Measurements from ENCODE around the gene TSPYL1. TPM values are rescaled to one million over a fixed set of nuclear protein-coding genes. Genes with fewer than 3 reads are reported as not detected.
A peak's percentile ranks its signal among the peaks of the same experiment; 100 is the strongest.

TSPYL1 gene
- total RNA-seq, 1 experiment from 2014 or later, result 57.9 TPM

DNA sequence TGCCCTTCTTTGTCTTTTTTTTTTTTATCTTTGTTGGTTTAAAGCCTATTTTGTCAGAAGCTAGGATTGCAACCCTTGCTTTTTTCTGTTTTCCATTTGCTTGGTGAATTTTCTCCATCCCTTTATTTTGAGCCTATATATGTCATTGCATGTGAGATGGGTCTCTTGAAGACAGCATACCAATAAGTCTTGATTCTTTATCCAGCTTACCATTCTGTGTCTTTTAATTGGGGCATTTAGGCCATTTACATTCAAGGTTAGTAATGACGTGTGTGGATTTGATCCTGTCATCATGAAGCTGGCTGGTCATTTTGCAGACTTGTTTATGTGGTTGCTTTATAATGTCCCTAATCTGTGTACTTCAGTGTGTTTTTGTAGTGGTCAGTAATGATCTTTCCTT, 16.4 kb downstream of the TSPYL1 start:
- DNase-seq (ENCODE audit: low read depth), result no peak

DNA sequence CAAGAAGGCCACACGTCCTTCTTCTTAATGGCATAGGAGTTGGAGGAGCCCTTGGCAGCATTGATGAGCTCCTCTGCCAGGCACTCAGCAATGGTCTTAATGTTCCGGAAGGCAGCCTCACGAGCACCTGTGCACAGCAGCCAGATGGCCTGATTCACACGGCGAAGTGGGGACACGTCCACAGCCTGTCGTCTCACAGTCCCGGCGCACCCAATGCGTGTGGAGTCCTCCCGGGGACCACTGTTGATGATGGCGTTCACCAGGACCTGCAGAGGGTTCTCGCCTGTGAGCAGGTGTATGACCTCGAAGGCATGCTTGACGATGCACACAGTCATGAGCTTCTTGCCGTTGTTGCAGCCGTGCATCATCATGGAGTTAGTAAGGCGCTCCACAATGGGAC, 21.2 kb downstream of the TSPYL1 start:
- DNase-seq (ENCODE audit: low read depth), result no peak

DNA sequence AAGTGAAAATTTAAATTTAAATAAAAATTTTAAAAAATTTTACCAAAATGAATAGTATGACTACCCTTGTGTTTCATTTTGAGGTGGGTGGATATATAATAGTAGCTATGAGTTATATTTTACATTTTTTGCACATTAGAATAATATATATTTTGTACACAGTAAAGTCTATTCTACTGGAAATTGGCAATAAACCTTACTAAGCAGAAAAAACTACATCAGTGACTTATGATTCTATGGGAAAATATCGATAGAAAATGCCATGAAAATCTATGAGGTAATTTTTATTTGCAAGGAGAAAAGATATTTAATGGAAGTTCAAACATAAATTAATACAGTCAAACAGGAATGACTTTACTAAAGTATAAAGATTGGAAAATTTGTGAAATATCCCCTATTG, 23.0 kb downstream of the TSPYL1 start:
- no peak for DNase-seq (ENCODE audit: low read depth)

DNA sequence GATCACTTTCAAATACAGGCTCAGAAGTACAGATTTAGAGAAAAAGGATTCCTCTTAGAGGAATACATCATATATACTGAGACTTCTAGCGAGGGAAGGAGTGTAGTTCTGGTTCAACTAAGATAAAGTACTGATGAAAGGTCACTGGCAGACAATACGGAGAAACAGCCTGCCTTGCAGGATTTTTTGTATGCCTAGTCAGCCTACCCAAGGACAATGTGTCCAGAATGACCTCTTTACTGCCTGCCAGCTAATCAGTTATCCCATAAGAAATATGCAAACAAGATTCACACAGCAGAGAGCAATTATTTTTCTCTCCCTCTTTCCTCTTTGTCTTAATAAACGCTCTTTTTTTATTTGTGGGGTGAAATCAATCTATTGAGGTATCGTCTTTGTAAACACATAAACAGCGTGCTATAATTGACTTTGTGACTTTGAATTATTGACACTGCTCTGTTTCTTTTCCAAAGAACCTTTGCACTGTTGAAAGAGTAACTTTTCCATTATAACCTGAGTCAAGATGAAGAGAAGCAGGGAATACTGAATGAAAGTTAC, 24.4 kb downstream of the TSPYL1 start:
- no peak for DNase-seq (ENCODE audit: low read depth)

- no peak for DNase-seq (ENCODE audit: low read depth)
Measured at GRCh38 chr6:116254297-116255056, 25.3 kb downstream of the TSPYL1 start.

- peak; percentile 97 for DNase-seq (ENCODE audit: low read depth)
Measured at GRCh38 chr6:116253505-116254296, 26.0 kb downstream of the TSPYL1 start, which contains the start of gene TSPYL4. TSS of gene TSPYL4 (minus strand) at chr6:116254075. CDS start at chr6:116254008, 67 bp downstream.

GRCh38 chr6:116253188-116253504, 26.6 kb downstream of the TSPYL1 start:
- DNase-seq (ENCODE audit: low read depth), result no peak

DNA sequence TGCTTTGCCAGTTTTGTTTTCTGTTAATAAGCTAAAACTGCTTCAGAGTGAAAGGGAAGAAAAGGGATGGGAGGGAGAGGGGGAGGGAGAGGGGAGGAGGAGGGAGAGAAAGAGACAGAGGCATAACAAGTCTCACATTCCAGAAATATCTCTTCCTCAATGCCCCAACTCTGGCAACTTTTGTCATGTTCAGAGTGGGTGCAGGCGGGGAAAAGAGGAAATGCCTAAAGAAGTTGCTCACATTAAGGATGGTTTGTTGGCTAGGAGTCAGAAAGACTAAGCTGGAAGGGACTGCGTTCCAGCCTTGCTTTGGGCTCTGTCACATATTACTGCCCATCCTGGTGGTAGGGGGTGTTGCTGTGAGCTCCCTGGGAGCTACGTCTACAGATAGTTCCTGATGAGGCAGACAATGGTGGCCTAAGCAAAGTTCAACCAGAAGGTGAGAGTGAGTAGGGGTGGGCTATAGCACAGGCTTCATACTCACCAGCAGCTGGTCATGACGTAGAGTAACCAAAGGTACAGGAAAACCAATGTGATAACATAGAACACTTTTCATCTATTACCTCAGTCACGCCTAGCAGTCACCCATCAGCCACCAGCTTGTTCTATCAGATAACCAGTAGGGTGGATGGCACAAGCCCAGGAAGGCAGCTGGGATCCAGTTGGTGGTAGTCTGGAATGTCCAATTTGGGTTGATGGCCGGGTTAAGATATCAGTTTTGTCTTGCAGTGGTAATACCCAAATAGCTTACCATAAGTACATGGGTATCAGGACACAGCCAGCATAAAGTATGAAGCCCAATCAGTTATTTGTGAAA, 28.0 kb downstream of the TSPYL1 start:
- peak; percentile 68 for DNase-seq (ENCODE audit: low read depth)

DNA sequence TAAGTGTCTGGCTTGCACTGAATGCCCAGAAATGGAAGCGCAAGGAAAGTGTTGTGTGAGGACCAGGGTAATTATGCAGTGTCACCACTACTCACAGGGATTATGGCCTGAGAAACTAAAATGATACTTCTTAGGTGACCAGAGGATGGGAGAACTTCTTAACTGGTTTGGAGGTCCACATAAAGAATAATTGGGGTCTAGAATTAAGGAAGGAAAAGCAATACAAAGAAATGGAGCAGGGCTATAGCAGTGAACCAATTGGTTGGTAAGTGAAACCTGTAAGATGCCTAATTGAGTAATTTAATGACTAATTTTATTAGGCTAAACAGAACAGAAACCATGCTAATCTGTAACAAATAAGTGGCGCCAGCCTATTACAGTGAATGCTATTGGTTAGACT, 31.2 kb downstream of the TSPYL1 start:
- DNase-seq (ENCODE audit: low read depth), result no peak

DNA sequence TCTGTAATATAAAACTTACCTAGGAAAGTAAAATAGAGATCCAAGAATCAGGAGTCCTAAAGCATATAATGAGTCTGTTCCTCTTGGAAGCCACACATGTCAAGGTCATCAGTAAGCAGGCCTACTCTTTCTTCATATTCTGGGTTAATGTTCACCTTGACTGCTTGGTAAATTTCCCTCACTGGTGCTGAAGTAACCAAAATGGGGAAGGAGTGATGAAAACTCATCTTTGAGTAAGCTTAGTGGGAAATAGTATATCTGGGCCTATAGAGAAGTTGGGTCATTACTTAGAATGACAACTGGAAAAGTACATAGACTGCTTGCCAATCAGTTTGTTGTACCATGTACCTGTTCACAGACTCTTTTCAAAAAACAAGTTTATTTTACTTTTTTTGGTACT, 32.4 kb downstream of the TSPYL1 start:
- DNase-seq (ENCODE audit: low read depth), result no peak

DNA sequence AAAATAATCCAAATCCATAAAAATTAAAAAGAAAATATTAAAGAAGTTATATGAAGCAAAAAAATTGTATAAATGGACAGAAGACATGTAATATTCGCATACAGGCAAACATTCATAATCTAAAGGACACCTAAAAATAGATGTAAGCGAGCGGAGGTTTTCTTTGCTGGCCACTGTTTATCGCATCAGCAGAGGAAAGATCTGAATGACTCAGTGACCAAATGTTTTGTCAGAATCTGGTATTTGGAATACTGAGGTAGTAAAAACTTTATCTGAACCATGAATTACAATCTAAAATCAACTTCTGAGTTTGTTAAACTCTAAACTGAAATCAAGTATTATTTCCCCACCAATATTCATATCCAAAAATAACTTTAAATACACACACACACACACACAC, 33.6 kb downstream of the TSPYL1 start:
- peak; percentile 69 for DNase-seq (ENCODE audit: low read depth)

DNA sequence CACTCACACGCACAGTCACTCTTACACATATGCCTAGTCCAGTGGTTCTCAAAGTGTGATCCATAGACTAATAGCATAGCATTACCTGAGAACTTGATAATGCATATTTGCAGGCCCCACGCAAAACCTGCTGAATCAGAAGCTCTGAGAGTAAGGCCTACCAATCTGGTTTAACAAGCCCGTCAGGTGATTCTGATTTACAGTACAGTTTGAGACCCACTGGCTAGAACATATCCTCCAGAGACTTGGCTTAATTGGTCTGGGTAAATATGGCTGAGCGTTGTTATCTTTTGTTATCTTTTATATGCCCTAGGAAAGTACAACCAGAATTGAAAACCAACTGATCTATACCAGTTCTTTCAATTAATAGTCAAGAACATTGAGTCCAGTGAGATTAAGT, 35.4 kb downstream of the TSPYL1 start:
- DNase-seq (ENCODE audit: low read depth), result no peak

DNA sequence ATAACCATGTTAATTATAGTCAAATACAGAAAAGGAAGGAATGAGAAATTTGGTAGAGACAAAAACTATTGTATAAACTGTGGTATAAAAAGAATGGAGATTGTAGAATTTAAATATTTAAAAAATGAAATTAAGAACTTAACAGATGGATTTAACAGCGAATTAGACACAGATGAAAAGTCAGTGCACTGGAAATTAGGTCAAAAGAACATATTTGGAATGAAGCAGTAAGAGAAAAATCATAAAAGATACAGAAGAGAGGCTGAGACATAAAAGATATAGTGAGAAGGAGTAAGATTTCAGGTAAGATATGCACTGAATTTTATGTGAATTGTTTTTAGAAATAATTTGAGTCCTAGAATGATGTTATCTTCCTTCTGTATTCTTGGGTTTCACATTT, 39.9 kb downstream of the TSPYL1 start:
- DNase-seq (ENCODE audit: low read depth), result no peak

DNA sequence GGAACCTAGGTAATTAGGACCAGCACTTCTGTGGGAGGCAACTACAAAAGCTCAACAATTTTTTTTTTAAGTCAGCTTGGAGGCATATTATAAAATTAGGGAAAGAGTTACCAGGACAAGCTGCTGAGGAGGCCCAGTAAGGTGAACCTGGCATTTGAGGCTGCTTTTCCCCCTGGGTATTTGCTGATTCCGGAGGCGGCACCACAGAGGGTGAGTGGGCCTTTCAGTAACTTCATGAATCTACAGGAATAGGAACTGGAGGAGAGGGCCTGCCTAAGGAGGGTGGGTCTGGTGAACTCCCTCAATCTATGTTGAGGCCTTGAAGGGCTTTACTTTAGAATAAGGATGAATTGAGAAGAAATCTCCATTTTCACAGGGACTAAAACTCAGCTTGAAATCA, 40.5 kb downstream of the TSPYL1 start:
- DNase-seq (ENCODE audit: low read depth), result no peak

GRCh38 chr6:116238083-116238482, 41.6 kb downstream of the TSPYL1 start:
- DNase-seq (ENCODE audit: low read depth), result no peak

DNA sequence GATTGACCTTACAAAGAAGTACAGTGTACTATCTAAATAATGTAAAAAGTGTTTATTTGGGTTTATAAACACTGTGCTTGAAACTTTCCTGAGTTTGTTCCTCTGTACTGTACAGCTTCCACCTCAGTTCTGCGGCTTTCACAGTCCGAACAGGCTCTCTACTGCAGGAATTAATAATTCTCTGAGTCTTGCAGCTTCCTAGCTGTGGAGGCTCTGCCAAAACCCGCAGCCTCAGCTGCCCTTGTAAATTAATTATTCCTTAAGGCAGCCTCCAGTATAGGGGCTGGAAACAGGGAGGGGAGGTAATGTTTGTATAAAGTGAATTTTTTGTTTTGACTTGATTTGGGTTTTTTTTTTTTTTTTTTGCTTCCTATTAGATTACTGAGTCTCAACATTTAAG, 45.0 kb downstream of the TSPYL1 start:
- no peak for DNase-seq (ENCODE audit: low read depth)

DNA sequence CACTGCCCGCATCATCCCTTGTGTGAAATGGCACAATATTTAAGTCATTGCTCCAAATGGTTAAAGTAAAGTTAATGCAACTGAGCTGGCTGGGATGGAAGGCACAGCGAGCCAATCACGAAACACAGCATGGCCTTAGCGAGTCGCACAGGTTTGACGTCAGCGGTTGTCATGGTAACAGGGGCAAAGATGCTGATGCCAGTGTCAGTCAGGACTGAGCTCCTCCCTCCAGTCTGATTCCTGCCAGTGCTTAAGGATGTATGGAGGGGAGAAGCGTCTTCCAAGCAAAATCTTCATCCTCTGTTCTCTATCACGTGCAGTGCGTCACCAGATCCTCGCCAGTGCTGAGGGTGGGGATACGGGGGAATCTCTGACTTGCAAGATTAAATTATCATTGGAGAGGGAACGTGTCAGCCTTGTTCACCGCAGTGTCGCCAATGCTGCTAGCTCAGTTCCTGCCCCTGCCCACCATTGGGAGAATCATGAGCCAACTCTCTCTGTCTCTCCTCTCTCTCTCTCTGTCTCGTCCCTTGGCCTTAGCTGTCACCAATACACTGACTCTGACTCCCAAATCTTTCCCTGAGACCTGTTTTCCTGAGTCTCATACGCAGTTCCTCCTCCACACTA, 50.3 kb downstream of the TSPYL1 start:
- DNase-seq (ENCODE audit: low read depth), result no peak

Measured in RPMI7951 (cell line).